HG03066 (cell line): ENCODE measurements around the gene SMIM43.
"Not testable (repeated sequence)": the region's sequence is repeated elsewhere in the genome, so short reads cannot be mapped to it uniquely, and the experiment has no call there.

ENCODE experiments used
- ATAC-seq: cut with Tn5 transposase; IDR thresholded peaks from one replicate; pipeline ENCODE4 v1.9.1; 2021; ENCODE audit warnings: low read depth; ENCODE audit not compliant: unreplicated experiment

The SMIM43 gene

DNA sequence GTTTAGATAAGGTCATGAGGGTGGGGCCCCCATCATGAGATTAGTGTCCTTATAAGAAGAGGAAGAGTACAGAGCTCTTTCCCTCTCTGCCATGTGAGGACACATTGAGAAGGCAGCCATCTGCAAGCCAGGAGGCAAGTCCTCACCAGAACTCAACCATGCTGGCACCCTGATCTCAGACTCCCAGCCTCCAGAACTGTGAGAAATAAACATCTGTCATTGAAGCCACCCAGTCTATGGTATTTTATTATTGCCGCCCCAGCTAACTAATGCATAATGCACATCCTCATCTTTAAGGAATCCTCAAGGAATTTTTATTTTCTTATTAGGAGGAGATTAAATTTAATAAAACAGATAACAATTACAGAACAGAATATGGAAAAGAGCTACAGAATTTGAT is 19.4 kb upstream of the SMIM43 start:
- ATAC-seq, result no peak

DNA sequence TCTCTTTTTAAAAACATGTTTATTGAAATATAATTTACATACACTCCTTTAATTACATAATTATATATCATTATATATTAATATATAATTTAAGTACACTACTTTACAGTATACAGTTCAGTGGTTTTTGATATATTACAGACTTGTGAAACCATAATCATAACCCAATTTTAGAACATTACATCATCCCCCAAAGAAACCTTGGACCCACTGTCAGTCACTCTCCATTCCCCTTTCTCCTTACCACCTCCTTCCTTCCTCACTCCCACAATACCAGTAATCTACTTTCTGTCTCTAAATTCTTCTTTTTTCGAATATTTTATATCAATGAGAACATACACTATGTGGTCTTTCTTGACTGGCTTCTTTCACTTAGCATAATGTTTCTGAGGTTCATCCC is 18.2 kb upstream of the SMIM43 start:
- no peak for ATAC-seq

DNA sequence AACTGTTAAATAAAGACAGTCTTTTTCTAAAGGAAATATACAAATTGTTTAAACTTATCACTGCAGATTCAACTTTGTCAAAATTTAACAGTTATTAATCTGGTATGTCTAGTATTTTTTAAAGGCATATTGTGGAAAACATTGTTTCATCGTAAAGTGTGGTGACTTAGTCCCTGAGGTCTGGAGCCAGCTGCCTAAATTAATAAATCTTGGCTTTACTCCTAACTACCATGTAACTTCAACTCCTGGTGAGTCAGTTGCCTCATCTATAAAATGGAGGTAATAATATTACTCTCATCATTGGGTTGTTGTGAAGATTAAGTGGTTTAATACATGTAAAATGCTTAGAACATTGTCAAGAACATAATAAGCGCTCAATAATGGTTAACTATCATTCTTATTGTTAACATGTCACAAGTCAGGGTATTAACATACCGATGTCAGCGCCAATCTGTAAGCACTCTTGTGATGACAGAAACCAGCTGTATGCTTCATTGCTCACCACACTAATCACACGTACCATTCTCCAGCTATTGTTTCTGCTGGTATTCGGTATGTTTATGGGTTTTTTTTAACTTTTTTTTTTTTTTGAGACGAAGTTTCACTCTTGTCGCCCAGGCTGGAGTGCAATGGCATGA is 14.1 kb upstream of the SMIM43 start:
- ATAC-seq, result no peak

DNA sequence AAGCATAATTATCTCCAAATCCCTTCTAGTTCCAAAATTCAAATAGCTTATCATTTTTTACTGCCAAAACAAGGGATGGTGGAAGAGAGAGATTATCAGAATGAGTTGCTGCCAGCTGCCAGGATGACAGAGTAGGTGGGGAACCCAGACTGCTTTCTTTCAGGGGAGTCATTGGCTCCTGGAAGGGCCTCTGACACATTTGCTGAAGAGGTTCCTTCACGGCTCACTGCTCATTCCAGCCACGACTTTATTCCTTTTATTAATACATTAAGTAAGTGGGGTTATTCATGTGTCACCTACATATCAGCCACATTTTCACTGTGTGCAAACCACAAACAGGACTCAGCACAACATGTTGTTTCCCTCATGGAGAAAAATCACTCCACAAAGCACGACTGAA is 12.7 kb upstream of the SMIM43 start:
- ATAC-seq, result no peak

DNA sequence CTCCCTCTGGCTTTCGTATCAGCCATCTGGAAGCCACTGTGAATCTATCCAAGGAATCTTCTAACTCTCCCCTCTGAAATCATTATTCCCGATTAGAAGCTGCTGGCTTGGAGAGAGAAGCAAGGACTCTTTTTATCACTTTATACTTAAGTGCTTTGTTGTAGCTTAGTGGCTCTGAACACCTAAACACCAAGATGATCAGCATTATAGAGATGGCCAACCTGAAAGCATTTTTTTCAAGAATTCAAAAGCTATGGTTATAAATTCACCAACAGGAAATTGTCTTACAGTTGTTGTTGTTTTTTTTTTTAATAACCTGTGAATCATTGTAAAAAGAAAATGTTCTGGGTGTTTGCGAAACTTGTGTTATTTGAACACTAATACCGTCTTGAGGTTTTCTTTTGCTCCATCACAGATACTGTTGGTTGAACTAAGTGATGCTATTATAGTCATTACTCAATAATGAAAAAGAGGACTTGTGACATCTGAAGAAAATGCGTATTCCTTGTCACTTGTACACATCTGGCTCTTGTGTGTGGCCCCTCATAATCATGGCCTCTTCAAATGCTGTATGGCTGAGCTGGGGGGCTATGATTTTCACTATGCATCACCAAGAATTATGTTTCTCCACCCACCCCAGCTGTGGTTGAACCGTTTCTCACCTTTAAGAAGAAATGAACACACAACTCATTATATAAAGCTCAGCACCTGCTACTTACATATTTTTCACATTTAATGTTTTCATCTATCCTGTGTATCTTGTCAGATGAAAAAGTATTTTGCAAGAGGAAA is 11.8 kb upstream of the SMIM43 start:
- no peak for ATAC-seq

DNA sequence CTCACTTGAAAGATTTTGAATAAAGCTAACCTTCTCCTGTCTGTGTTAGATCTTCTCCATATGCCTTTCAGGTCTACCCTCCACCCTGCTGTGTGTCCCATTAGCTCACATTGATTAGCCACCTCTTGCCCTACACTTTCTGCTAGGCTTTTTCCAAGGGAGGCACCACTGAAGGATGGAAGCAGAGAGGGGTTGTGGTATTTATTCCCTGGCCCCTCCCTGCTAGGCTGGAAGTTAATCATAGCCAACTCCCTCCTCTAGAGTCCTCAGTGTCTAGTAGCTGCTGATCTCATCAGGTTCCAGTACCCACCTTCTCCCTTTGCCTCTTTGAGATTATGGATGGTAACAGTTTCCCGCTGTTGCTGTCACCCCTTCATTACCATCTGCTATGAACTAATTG is 8.9 kb upstream of the SMIM43 start:
- ATAC-seq, result no peak

DNA sequence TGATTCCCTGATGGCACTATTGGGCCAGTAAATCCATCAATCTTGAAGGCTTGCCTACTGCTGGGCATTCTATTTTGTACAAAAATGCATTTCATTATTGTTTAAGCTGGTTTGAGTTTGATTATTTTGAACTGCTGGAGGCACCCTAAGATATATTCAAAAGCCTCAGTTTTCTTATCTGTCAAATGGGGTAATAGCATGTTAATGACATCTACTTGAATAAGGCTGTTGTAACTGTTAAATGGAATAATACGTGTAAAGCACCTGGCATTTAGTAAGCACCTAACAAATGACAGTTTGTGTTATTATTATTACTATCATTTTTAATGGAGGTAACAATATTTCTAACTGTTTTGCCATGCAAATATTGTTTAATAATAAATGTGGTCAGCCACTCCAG is 6.9 kb upstream of the SMIM43 start:
- no peak for ATAC-seq

DNA sequence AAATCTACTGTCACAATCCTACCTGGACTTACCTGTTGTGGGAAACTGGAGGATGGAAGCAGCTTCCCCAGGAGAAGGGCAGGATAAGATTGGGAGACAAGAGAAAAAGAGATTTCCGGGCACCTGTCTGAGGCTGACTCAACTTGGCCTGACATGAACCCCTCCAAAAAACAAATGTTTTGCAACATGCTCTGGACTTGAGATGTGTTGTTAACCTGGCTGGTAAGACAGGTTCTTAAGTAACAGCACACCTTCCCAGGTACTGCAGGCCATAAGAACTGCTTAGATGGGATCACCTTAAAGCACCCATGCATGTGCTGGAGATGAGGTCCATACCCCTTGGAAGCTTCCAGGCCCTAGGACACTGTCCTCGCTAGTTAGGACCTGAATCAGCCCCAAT is 4.4 kb upstream of the SMIM43 start:
- ATAC-seq, result no peak

DNA sequence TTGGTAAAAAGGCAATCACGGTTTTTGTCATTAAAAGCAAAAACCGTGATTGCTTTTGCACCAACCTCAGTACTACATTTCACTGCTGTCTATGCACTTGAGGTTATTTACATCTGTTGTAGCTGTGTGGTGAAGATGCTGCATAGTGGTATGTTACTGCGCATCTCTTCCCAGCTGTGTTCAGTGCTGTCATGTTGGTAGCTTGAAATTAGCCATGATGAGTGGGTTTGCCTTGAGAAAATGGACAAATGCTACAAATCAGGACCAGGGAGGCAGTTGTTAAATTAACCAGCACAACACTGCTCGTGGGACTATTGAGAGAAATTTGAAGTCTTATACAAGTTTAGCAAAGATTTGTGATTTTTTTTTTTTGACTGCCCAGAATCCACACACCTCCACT is 2.2 kb upstream of the SMIM43 start:
- no peak for ATAC-seq

DNA sequence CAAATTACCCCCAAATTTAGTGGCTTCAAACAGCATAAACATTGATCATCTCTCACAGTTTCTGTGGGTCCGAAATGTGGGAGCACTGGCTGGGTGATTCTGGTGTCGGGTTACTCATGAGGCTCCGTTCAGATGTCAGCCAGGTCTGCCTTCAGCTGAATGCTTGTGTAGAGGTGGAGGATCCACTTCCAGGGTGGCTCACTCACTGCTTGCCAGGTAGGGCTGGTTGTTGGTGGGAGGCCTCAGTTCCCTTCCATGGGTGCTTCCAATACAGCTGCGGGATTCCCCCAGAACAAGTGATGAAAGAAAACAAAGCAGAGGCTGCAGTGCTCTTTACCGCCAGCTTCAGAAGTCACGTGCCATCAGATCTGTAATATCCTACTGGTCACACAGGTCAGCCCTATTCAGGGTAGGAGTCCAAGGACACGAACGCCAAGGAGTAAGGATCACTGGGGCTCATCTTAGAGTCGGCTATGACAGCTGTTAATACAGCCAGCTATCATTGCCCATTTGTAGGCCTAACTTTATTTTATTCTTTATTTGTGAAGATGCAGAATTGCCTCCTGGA is 1.1 kb upstream of the SMIM43 start:
- no peak for ATAC-seq

DNA sequence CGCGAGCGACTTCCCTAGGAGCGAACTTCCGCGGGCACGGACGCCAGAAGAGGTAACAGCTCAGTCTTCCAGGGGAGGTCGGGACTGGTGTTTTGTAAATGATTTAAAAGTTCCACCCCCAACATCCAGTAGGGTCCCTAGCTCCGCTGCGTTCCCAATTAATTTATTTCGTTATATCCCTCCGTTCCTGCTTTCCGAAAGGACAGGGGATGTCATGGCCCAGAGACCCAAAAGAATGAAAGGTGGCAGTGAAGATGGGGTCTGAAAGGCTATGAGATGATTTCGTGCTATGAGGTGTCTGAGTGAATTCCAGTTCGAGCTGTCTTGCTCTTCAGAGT is 373 bp upstream of the SMIM43 start:
- no peak for ATAC-seq

DNA sequence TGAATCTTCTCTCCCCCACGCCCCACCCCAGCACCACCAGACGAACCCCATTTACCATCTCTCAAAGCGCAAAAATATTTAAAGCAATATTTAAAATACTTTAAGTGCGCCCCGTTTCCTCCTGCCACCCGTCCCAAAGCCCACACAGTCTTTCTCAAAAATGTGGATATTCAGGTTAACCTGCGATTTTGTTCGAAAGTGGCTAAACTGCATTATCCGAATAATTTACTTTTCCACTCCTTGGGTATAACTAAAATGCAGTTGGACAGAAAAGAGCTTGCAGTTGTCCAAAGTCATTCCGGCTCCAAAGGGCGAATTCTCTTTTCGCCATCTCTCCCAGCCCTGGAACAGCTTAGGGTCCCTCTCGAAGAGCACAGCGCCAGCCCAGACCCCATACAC is 662 bp downstream of the SMIM43 start:
- ATAC-seq, result no peak

DNA sequence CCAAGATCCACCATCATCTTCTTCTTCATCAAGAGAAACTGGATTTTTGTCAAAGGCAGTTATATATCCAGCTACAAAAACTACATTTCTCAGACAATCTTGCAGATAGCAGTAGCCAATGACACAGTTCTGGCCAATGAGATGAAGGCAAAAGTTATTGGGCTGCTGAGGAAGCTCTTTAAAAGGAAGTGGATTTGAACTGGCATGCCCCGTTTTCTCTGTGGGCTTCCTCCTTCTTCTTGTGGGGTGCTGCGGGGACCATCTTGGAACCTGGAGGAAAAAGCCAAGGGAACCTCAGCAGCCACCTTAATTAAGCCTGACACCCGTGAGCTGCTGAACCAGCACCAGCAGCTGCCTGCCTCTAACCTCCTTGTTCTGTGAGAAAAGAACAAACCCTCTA is 4.8 kb downstream of the SMIM43 start:
- no peak for ATAC-seq

DNA sequence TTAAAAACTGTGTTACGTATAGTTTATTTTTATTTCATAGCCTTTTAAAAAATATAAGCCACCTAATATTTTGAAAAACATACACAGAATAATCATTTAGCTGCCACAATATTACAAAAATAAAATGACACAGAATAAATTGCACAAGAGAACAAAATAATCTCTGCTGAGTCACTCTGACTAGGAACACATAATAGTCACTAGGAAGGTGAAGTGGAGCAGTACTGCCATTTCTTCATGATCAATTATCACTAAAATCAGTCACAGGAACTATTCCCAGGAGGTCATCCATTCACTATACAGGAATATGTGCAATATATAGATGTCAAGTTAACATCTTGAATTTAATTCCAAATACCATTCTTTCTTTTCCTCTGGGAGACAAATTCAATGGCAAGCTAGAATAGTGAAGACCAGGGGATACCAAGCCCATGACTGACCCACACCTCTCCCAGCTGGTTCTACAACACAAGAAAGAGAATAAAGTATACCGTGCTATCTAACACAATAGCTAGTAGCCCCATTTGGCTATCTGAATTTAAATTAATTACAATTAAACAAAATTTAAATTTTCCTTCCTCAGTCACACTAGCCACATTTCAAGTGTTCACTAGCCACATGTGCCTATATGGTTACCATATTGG is 5.9 kb downstream of the SMIM43 start:
- ATAC-seq, result no peak

DNA sequence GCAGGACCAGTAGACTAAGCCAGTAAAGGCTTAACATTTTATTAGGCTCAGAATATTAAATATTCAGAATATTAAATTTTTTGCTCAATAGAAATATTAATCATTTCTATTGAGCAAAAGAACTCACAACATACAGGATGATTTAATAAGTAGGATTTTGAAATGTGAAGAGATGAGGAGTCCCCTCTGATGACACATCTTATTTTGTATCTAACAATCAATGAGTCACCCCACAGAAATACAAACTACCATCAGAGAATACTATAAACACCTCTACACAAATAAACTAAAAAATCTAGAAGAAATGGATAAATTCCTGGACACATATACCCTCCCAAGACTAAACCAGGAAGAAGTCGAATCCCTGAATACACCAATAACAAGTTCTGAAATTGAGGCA is 12.8 kb downstream of the SMIM43 start:
- not testable (repeated sequence) for ATAC-seq

DNA sequence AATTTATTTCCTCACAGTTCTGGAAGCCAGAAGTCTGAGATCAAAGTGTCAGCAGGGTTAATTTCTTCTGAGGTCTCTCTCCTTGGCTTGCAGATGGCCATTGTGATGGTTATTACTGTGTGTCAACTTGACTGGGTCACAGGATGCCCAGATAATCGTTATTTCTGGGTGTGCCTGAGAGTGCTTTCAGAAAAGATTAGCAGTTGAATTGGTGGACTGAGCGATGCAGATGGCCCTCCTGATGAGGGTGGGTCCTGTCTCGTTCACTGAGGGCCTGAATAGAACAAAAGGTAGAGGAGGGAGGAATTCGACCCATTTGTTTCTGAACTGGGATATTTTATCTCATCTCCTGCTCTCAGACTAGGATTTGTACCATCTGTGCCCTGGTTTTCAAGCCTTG is 15.7 kb downstream of the SMIM43 start:
- no peak for ATAC-seq

DNA sequence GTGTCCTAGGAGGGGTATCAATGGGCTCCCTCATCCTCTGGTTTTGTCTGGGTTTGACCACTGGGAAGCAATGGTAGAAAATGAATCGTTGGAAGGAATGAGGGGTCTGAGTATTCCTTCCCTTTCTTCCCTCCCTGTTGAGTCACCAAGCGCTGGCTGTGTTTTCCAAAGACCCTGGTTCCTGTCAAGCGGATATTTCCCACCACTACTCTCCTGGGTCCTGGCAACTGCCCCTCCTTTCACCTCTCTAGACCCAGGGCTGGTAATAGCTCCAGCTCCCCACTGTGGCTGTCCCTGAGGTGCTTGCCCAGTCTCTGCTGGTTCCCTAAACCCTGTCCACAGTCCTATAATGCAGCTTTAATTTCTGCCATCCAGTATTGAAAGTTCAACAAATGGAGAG is 22.2 kb downstream of the SMIM43 start:
- no peak for ATAC-seq

DNA sequence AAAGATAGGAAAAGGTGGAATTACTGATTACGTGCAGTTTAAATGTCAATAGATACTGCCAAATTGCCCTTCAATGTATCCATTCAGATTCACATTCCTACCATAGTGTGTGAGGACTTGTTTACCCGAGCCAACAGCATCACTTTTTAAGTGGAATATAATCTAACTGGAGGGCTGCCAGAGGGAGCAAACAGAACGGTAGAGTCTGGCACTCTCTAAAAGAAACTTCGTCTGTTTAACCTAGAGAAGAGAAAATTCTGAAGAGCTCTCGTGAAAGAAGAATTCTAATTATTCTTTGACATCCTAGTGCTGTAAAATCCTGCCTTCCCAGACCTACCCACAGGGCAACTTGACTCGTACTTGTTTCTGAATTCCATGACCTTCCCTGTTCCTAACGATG is 23.2 kb downstream of the SMIM43 start:
- no peak for ATAC-seq

DNA sequence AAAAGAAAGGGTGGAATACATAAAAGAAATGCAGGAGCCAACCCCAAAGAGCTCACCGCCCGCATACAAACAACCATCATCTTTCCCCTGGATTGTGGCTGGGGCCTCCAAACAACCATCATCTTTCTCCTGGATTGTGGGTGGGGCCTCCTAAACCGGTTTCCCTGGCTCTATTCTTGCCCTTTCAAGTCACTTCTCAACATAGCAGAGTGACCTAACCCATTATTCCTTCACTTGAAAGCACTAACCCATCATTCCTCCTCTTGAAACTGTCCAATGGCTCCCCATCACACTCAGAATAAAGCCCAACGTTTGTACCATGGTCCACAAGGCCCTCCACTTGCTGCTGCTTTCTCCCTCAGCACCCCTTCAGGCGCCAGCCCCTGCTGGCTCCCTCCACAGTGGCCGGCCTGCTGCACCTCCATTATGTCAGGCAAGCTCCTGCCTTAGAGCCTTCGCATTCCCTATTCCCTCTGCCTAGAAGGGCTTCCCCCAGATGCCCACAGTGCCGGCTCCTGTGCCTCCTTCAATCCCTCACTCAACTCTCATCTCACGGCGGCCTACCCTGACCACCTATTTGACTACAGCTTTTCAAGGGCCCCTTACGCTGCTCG is 24.1 kb downstream of the SMIM43 start:
- no peak for ATAC-seq

DNA sequence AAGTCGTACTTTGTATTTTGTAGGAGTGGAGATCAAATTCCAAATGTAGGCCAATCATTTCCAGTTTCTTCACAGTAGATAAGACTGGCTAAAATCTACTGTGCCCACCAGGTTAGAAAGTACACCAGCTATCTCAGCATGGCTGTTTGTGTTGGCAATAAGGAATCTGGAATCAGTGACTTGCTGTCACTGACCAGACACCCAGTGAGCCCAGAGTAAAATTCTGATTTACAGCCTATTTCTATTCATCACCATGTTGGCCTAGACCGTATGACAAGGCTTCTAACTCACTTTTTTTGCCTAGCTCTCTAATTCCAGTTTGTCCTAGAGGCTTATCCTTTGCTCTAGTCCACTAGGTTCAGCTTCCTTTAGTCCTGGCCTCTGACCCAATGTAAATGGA is 25.4 kb downstream of the SMIM43 start:
- no peak for ATAC-seq

DNA sequence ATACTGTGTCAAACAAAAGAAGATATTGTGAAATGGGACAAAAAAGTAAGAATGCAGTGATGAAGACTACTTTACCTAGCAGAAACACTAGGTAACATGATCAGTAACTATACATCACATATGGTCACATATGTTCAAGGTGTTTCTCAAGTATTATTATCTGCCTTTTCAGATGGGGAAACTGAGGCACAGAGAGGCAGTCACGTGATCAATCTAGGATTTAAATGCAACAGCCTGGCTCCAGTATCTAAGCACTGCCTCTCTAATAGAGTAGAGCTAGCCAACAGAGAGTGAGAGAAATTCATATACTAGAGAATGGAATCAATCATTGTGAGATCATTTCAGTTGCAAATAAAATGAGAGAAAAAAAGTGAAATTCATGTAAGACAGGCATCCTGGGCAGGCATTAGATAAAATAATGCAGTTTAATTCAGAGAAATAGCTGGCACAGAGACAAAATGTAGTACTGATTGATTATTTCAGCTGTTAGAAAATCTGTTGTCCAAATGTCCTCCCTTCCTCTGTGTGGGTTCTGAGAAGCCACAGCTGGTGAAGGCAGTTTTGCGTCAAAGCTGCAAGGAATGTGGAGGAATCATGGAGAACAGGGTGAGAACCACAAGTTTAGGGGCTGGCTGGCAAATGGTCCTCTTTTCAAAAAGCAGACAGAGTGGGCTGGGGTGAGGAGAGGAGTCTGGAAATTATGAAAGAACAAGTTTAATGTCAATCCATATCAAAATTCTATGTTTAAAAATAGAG is 26.0 kb downstream of the SMIM43 start:
- ATAC-seq, result no peak
